Esophagus mucosa (tissue), 1 donor: ENCODE measurements around the gene HNRNPL. TPM values are rescaled to one million over a fixed set of nuclear protein-coding genes. Genes with fewer than 3 reads are reported as not detected.
"Not testable (repeated sequence)": the region's sequence is repeated elsewhere in the genome, so short reads cannot be mapped to it uniquely, and the experiment has no call there.

Source experiments
- ATAC-seq: fragments of 200-7000 bp; cut with Tn5 transposase; one replicate; pipeline ENCODE4 v1.9.1; 2020
- total RNA-seq: library from RNA; stranded (reverse); gene quantifications from one replicate; pipeline ENCODE4 v1.2.4, GENCODE V29; 2023
- donor health status: DM: yes; HTN: yes; CAD: no.

Gene HNRNPL
- total RNA-seq, 1 donor from 2014 or later: 236 TPM

GRCh38 chr19:38843175-38843758 lies 6.5 kb downstream of the HNRNPL start:
- no peak for ATAC-seq

GRCh38 chr19:38842439-38843174 lies 7.2 kb downstream of the HNRNPL start:
- ATAC-seq: no peak

GRCh38 chr19:38841787-38842438 lies 7.9 kb downstream of the HNRNPL start:
- ATAC-seq: no peak

- ATAC-seq: no peak
These were observed 8.5 kb downstream of the HNRNPL start for GRCh38 chr19:38841180-38841766.

GRCh38 chr19:38840583-38840968 lies 9.2 kb downstream of the HNRNPL start:
- ATAC-seq: no peak

GRCh38 chr19:38839816-38840582 lies 9.8 kb downstream of the HNRNPL start:
- ATAC-seq: no peak

GRCh38 chr19:38838986-38839761 lies 10.6 kb downstream of the HNRNPL start:
- ATAC-seq: no peak

GRCh38 chr19:38838208-38838985 lies 11.4 kb downstream of the HNRNPL start:
- ATAC-seq: peak; percentile 85

- peak; percentile 30 for ATAC-seq
These were observed 12.1 kb downstream of the HNRNPL start for GRCh38 chr19:38837656-38838121.

- ATAC-seq: peak; percentile 64
These were observed 12.7 kb downstream of the HNRNPL start for GRCh38 chr19:38836983-38837626.

- no peak for ATAC-seq
These were observed 13.4 kb downstream of the HNRNPL start for GRCh38 chr19:38836159-38836982.

GRCh38 chr19:38834590-38834989 lies 15.2 kb downstream of the HNRNPL start:
- no peak for ATAC-seq

- no peak for ATAC-seq
These were observed 15.7 kb downstream of the HNRNPL start for GRCh38 chr19:38834104-38834490.

- ATAC-seq: no peak
These were observed 16.7 kb downstream of the HNRNPL start for GRCh38 chr19:38833092-38833425.

- ATAC-seq: peak; percentile 79
These were observed 18.6 kb downstream of the HNRNPL start for GRCh38 chr19:38831142-38831605.

GRCh38 chr19:38830039-38830733 lies 19.6 kb downstream of the HNRNPL start:
- ATAC-seq: no peak

GRCh38 chr19:38829203-38829602 lies 20.6 kb downstream of the HNRNPL start:
- ATAC-seq: not testable (repeated sequence)

GRCh38 chr19:38826856-38827551 lies 22.8 kb downstream of the HNRNPL start:
- no peak for ATAC-seq
